NCI-H2029 treated with DMSO at 0.1 percent for 48 hours (cell line): ENCODE results near the gene ITIH6.
"Not testable (repeated sequence)": the region's sequence is repeated elsewhere in the genome, so short reads cannot be mapped to it uniquely, and the experiment has no call there.

Experiments
- DNase-seq: peaks from one replicate; lab custom pipeline; 2025; lab: John Stamatoyannopoulos, UW

Gene ITIH6

GRCh38 chrX:54808109-54808604, 10.1 kb upstream of the ITIH6 start:
- DNase-seq = no peak

GRCh38 chrX:54807524-54808108, 9.6 kb upstream of the ITIH6 start, which contains the start of gene MAGED2:
TSS of gene MAGED2 (plus strand) at chrX:54807745. CDS start at chrX:54809332, 1,587 bp downstream.
- no peak for DNase-seq

- no peak for DNase-seq
Observed at GRCh38 chrX:54799046-54799445, 991 bp upstream of the ITIH6 start.

GRCh38 chrX:54794795-54795194, 3.3 kb downstream of the ITIH6 start:
- no peak for DNase-seq

GRCh38 chrX:54794028-54794427, 4.0 kb downstream of the ITIH6 start:
- DNase-seq = no peak

- not testable (repeated sequence) for DNase-seq
Observed at GRCh38 chrX:54789405-54789804, 8.7 kb downstream of the ITIH6 start.

GRCh38 chrX:54788446-54788845, 9.6 kb downstream of the ITIH6 start:
- no peak for DNase-seq

GRCh38 chrX:54786967-54787366, 11.1 kb downstream of the ITIH6 start:
- DNase-seq = no peak

GRCh38 chrX:54785901-54786300, 12.2 kb downstream of the ITIH6 start:
- DNase-seq = no peak

GRCh38 chrX:54776987-54777672, 20.9 kb downstream of the ITIH6 start:
- DNase-seq = no peak

GRCh38 chrX:54776061-54776460, 22.0 kb downstream of the ITIH6 start:
- no peak for DNase-seq

GRCh38 chrX:54774391-54775094, 23.5 kb downstream of the ITIH6 start:
- not testable (repeated sequence) for DNase-seq

- no peak for DNase-seq
Observed at GRCh38 chrX:54758114-54759055, 39.7 kb downstream of the ITIH6 start.

- no peak for DNase-seq
Observed at GRCh38 chrX:54754854-54755253, 43.2 kb downstream of the ITIH6 start.

GRCh38 chrX:54748626-54749025, 49.4 kb downstream of the ITIH6 start:
- no peak for DNase-seq

GRCh38 chrX:54747733-54748393, 50.2 kb downstream of the ITIH6 start:
- DNase-seq = no peak

- DNase-seq = no peak
Observed at GRCh38 chrX:54746928-54747327, 51.1 kb downstream of the ITIH6 start.

- no peak for DNase-seq
Observed at GRCh38 chrX:54745676-54746075, 52.4 kb downstream of the ITIH6 start.

- DNase-seq = not testable (repeated sequence)
Observed at GRCh38 chrX:54738567-54738966, 59.5 kb downstream of the ITIH6 start.

- DNase-seq = not testable (repeated sequence)
Observed at GRCh38 chrX:54736298-54736942, 61.6 kb downstream of the ITIH6 start.

- DNase-seq = no peak
Observed at GRCh38 chrX:54721424-54721823, 76.6 kb downstream of the ITIH6 start.
